Breast epithelium (tissue), 4 donors: ENCODE data around the gene KCTD1. TPM values are rescaled to one million over a fixed set of nuclear protein-coding genes. Genes with fewer than 3 reads are reported as not detected.

Experiments
- DNase-seq, 2 donors: peaks; one replicate each; pipeline ENCODE4 v3.0.0-alpha.2; 2019; ENCODE audit warnings: low spot score in 2 of 2
- H3K27ac ChIP-seq, 2 donors: fragments of 200-600 bp; sonication (generic) in 1 of 2; one replicate each; pipeline ENCODE4 v1.5.1; 2016 to 2019; ENCODE audit warnings: mild to moderate bottlenecking in 1 of 2
- H3K27me3 ChIP-seq, 2 donors: fragments of 200-600 bp; sonication (generic) in 1 of 2; one replicate each; pipeline versions ENCODE4 v1.5.1 to v1.6.0; 2017 to 2019; ENCODE audit warnings: control low read depth in 1 of 2, mild to moderate bottlenecking in 1 of 2
- H3K36me3 ChIP-seq: fragments of 200-600 bp; one replicate; pipeline ENCODE4 v1.5.1; 2019
- H3K4me1 ChIP-seq, 2 donors: fragments of 200-600 bp; sonication (generic); one replicate each; pipeline ENCODE4 v1.5.1; 2016 to 2019; ENCODE audit warnings: control low read depth in 1 of 2
- H3K4me3 ChIP-seq, 3 donors: fragments of 200-600 bp; sonication (generic); 1 replicate in 2 of 3; 2 replicates in 1 of 3; pipeline ENCODE4 v1.5.1; 2016 to 2019; ENCODE audit warnings: mild to moderate bottlenecking in 3 of 3, moderate library complexity in 2 of 3
- H3K9me3 ChIP-seq, 2 donors: fragments of 200-600 bp; sonication (generic) in 1 of 2; one replicate each; pipeline ENCODE4 v1.5.1; 2016 to 2019; ENCODE audit warnings: control low read depth in 1 of 2
- POLR2A ChIP-seq: fragments of 450-650 bp; IDR thresholded peaks from one replicate; pipeline ENCODE4 v1.6.1; 2016; ENCODE audit warnings: antibody characterized with exemption, mild to moderate bottlenecking, moderate library complexity
- POLR2AphosphoS5 ChIP-seq, 3 donors: sonication (generic); formaldehyde crosslinking; IDR thresholded peaks; one replicate each; pipeline ENCODE4 v1.6.1; 2017; ENCODE audit warnings: antibody characterized with exemption in 3 of 3
- intact Hi-C: fragments of 100-400 bp; cut with DNase I; formaldehyde crosslinking; loops from one replicate; pipeline ENCODE4 v1.15.1; 2023; ENCODE audit warnings: low total_unique reads
- total RNA-seq, 3 donors: library from RNA; depleted of rRNA; stranded (reverse); fragments of >200 nt; gene quantifications; one replicate each; pipeline ENCODE4 v1.1.0, GENCODE V29; 2016
- TF ChIP-seq, protein P1 (sequence below), 3 donors: fragments of 450-650 bp; IDR thresholded peaks; one replicate each; pipeline ENCODE4 v1.5.1; 2016 to 2017; ENCODE audit warnings: antibody characterized with exemption in 3 of 3, mild to moderate bottlenecking in 3 of 3, moderate library complexity in 3 of 3

Gene KCTD1
- total RNA-seq, 3 donors from 2014 or later, result 5.6 to 47.3 (median 41.6) TPM

DNA sequence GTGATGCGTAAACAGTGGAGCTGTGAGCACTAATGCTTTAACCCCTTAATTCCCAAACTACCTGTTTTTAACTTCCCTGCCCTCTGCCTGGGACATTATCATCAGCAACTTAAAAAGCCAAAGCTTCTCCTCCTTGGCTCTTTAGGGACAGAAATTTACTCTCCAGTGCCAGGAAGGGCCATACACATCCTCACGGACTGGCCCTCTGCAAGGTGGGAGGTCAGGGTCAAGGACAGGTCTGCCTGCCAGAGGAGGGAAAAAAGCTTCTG, 21.5 kb downstream of the KCTD1 start:
- TF ChIP-seq, protein P1, sequence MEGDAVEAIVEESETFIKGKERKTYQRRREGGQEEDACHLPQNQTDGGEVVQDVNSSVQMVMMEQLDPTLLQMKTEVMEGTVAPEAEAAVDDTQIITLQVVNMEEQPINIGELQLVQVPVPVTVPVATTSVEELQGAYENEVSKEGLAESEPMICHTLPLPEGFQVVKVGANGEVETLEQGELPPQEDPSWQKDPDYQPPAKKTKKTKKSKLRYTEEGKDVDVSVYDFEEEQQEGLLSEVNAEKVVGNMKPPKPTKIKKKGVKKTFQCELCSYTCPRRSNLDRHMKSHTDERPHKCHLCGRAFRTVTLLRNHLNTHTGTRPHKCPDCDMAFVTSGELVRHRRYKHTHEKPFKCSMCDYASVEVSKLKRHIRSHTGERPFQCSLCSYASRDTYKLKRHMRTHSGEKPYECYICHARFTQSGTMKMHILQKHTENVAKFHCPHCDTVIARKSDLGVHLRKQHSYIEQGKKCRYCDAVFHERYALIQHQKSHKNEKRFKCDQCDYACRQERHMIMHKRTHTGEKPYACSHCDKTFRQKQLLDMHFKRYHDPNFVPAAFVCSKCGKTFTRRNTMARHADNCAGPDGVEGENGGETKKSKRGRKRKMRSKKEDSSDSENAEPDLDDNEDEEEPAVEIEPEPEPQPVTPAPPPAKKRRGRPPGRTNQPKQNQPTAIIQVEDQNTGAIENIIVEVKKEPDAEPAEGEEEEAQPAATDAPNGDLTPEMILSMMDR (IDR thresholded peaks at IDR 0.05), result no peak
- TF ChIP-seq POLR2AphosphoS5 (IDR thresholded peaks at IDR 0.05) (no peak), POLR2A (no peak)
- H3K27me3 ChIP-seq, result no peaks in the 10 kb centered on the region
- no peaks in the 10 kb centered on the region for H3K9me3 ChIP-seq
- H3K27ac ChIP-seq, result no peak overlapping the region
- H3K4me3 ChIP-seq, result no peak overlapping the region
- H3K36me3 ChIP-seq, result no peaks in the 10 kb centered on the region
- intact Hi-C loops, result no loop called here
- no peak for DNase-seq
- no peaks in the 10 kb centered on the region for H3K4me1 ChIP-seq

DNA sequence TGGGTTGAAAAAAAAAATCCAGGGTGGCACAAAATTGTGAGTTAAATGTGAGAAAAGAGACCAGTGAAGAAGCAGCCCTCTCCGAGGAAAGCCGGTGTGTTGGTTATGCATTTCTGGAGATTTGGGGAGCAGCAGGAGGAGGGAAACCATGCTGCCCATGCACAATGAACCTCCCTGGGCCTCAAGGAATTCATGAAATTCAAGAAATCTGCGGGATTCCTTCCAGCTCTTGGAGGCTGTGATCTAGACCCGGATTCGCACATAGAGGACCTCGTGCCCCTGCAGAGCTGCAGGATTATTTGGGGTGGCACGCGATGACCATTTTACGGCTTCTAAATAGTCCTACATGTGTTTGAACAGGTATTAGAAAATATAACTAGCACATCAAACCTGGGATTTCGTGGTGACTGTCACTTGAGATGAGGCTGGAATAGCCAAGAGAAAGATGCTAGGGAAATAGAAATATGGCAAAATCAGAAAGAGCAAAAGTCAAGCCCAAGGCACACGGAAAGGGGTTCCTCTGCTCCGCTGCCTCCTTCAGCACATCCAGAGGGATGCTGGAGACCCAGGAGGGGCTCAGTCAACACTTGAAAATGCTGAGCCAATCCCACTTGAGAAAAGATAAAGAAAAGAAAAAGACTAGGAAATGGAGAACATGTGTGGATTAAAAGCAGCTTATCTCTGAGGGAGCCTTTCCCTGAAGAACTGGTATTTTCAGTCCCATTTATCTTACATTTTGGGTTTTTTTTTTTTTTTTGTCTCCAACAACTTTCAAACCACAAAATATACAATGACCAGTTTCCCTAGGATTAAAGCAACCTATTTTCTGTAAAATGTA, 22.0 kb downstream of the KCTD1 start:
- H3K36me3 ChIP-seq, result no peaks in the 10 kb centered on the region
- no peaks in the 10 kb centered on the region for H3K27me3 ChIP-seq
- no peaks in the 10 kb centered on the region for H3K9me3 ChIP-seq
- no peak for DNase-seq
- H3K4me1 ChIP-seq, result no peaks in the 10 kb centered on the region
- H3K4me3 ChIP-seq, result no peak overlapping the region
- H3K27ac ChIP-seq, result no peak overlapping the region
- TF ChIP-seq, protein P1 (IDR thresholded peaks at IDR 0.05), result no peak
- TF ChIP-seq POLR2A (no peak), POLR2AphosphoS5 (IDR thresholded peaks at IDR 0.05) (no peak)
- intact Hi-C loops, result no loop called here

DNA sequence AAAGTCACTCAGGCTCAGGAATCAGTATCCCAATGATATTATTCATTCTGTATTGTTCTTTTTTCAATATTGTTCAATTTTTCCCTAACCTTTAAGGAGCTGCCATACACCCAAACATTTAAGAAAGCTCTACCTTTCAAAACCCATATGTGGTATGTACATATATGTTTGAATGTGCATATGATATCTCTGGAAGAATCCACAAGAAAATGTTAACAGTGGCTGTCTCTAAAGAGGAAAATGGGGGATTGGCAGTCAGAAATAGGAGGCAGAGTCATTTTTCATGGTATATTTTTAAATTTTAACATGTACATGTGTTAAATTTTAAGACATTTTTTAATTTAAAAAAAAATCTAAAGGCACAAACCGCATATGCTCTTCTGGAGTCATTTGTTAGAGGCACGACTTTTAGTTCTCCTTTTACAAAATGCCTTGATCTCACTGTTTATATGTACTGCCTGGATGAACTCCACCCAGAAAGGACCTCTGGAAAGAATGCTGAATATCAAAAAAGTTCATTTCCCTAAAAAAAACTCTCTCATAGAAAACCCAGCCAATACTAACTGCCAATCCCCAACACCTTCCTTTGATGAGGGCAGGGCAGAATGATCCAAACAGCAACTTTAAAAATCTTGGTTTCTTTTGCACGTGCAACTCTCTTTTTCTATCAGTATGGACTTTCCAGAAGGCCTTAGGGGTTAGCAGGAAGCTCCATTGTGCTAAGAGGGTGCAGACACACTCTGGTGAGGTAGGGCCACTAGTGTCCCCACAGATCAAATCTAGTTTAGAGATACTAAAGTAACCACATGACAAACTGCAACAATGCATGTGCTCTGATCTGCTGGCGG, 23.6 kb downstream of the KCTD1 start:
- Histone ChIP-seq H3K4me1 (no peaks in the 10 kb centered on the region), H3K9me3 (no peaks in the 10 kb centered on the region), H3K27ac (no peak overlapping the region), H3K4me3 (no peak overlapping the region), H3K27me3 (no peaks in the 10 kb centered on the region), H3K36me3 (no peaks in the 10 kb centered on the region)
- intact Hi-C loops, result no loop called here
- TF ChIP-seq POLR2A (no peak), POLR2AphosphoS5 (IDR thresholded peaks at IDR 0.05) (no peak)
- TF ChIP-seq, protein P1 (IDR thresholded peaks at IDR 0.05), result no peak
- no peak for DNase-seq

DNA sequence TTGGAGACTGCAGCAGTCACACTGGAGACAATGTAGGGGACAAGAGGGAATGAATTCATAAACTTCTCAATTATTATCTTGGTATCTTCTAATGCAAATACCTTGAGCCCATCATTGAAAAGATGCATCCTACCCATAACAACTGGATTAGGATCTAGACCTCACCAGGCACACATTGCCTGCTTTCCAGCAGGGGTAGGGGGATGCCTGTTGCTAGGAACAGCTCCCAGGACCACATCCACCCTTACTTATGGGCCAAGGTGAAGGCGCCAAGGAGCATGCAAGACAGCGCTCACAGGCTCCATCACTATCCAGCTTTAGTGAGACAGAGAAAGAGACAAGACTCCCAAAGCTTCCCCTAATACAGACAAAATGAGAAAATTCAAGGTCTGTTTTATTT, 24.4 kb downstream of the KCTD1 start:
- no peak overlapping the region for H3K27ac ChIP-seq
- no peaks in the 10 kb centered on the region for H3K36me3 ChIP-seq
- no peaks in the 10 kb centered on the region for H3K4me1 ChIP-seq
- intact Hi-C loops, result no loop called here
- H3K4me3 ChIP-seq, result no peak overlapping the region
- TF ChIP-seq, protein P1 (IDR thresholded peaks at IDR 0.05), result no peak
- TF ChIP-seq POLR2AphosphoS5 (IDR thresholded peaks at IDR 0.05) (no peak), POLR2A (no peak)
- H3K9me3 ChIP-seq, result no peaks in the 10 kb centered on the region
- no peak for DNase-seq
- no peaks in the 10 kb centered on the region for H3K27me3 ChIP-seq

DNA sequence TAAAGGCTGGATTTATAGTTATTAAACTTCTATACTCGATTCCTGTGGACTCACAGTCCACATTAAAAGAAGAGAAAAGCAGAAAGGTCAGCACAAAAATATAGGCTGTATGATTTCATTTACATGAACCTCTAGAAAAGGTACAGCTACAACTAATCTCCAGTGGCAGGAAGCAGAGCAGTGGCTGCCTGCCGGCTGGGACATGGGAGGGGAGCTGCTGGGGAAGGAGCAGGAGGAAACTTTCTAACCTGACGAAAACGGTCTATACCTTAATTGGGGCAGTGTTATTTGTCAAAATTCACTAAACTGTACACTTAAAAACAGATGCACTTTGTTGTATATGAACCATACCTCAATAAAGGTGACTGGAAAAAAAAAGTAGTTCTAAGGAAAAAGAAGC, 26.7 kb downstream of the KCTD1 start:
- no peak for DNase-seq
- intact Hi-C loops, result loop anchor here (2.0 kb wide), 1 partner anchor 35 kb away; no protein-coding TSS in a partner anchor

More for the DNA sequence above, 26.7 kb downstream of the KCTD1 start:
- Histone ChIP-seq H3K27ac (no peak overlapping the region), H3K4me3 (no peak overlapping the region), H3K9me3 (no peaks in the 10 kb centered on the region), H3K36me3 (no peaks in the 10 kb centered on the region), H3K27me3 (no peaks in the 10 kb centered on the region), H3K4me1 (no peaks in the 10 kb centered on the region)
- TF ChIP-seq, protein P1 (IDR thresholded peaks at IDR 0.05), result no peak
- no peak for TF ChIP-seq POLR2AphosphoS5 (IDR thresholded peaks at IDR 0.05)
- no peak for TF ChIP-seq POLR2A
